Colonic mucosa (tissue), 4 donors: ENCODE data around the gene NOSTRIN. TPM values are rescaled to one million over a fixed set of nuclear protein-coding genes. Genes with fewer than 3 reads are reported as not detected.
"Not testable (repeated sequence)": the region's sequence is repeated elsewhere in the genome, so short reads cannot be mapped to it uniquely, and the experiment has no call there.

Source experiments
- DNase-seq: peaks from one replicate; pipeline ENCODE4 v3.0.0-alpha.2; 2020
- H3K27ac ChIP-seq: fragments of 200-600 bp; one replicate; pipeline ENCODE4 v1.8.0; 2021
- H3K27me3 ChIP-seq: fragments of 200-600 bp; one replicate; pipeline ENCODE4 v1.8.0; 2021
- H3K36me3 ChIP-seq: fragments of 200-600 bp; one replicate; pipeline ENCODE4 v1.8.0; 2021
- H3K4me1 ChIP-seq: fragments of 200-600 bp; one replicate; pipeline ENCODE4 v1.8.0; 2021; ENCODE audit warnings: mild to moderate bottlenecking
- H3K4me3 ChIP-seq: fragments of 200-600 bp; one replicate; pipeline ENCODE4 v1.8.0; 2021
- H3K9ac ChIP-seq, 2 donors: one replicate each; pipeline ENCODE4 v1.7.0; 2013; ENCODE audit warnings: control low read depth in 2 of 2, low read depth in 2 of 2, low read length in 2 of 2
- H3K9me3 ChIP-seq: fragments of 200-600 bp; one replicate; pipeline ENCODE4 v1.8.0; 2021
- CTCF ChIP-seq: fragments of 200-600 bp; IDR thresholded peaks from one replicate; pipeline ENCODE4 v1.8.0; 2022; ENCODE audit warnings: antibody characterized with exemption, mild to moderate bottlenecking
- intact Hi-C: fragments of 100-400 bp; cut with DNase I; formaldehyde crosslinking; loops from one replicate; pipeline ENCODE4 v1.14.1; 2022
- total RNA-seq, 2 donors: library from RNA; stranded (reverse); fragmentation: NEBNext Ultra II Directional in 1 of 2; extraction: Animal tissue kit (Norgen Biotek cat#: 25700) in 1 of 2; gene quantifications; one replicate each; pipeline ENCODE4 v1.2.1, GENCODE V29; 2021
- donor health status: healthy.
- donor health status: DM: no; HTN: no; CAD: no.
- donor health status: DM: no; HTN: no; CAD: no.

NOSTRIN gene
- total RNA-seq, 2 donors from 2014 or later, result 29.0 to 37.2 TPM

- intact Hi-C loops, result no loop called here
- Histone ChIP-seq H3K36me3 (no peaks in the 10 kb centered on the region), H3K9ac (no peak overlapping the region), H3K27ac (no peak overlapping the region), H3K4me1 (no peaks in the 10 kb centered on the region), H3K27me3 (no peaks in the 10 kb centered on the region), H3K9me3 (no peaks in the 10 kb centered on the region), H3K4me3 (no peak overlapping the region)
- no peak for DNase-seq
- no peak for TF ChIP-seq CTCF
Observed at GRCh38 chr2:168765401-168765800, 37.0 kb upstream of the NOSTRIN start.

GRCh38 chr2:168766600-168766999 is 35.8 kb upstream of the NOSTRIN start:
- Histone ChIP-seq H3K9ac (no peak overlapping the region), H3K27me3 (no peaks in the 10 kb centered on the region), H3K4me3 (no peak overlapping the region), H3K4me1 (no peaks in the 10 kb centered on the region), H3K36me3 (no peaks in the 10 kb centered on the region), H3K9me3 (no peaks in the 10 kb centered on the region), H3K27ac (no peak overlapping the region)
- intact Hi-C loops, result no loop called here
- no peak for DNase-seq
- TF ChIP-seq CTCF, result no peak

GRCh38 chr2:168767258-168767657 is 35.2 kb upstream of the NOSTRIN start:
- H3K36me3 ChIP-seq, result no peaks in the 10 kb centered on the region
- no peak for DNase-seq
- no peak for TF ChIP-seq CTCF
- H3K9me3 ChIP-seq, result no peaks in the 10 kb centered on the region
- H3K27ac ChIP-seq, result no peak overlapping the region
- H3K4me1 ChIP-seq, result no peaks in the 10 kb centered on the region
- intact Hi-C loops, result no loop called here
- no peak overlapping the region for H3K4me3 ChIP-seq
- no peaks in the 10 kb centered on the region for H3K27me3 ChIP-seq
- no peak overlapping the region for H3K9ac ChIP-seq

GRCh38 chr2:168768357-168768756 is 34.1 kb upstream of the NOSTRIN start:
- H3K27ac ChIP-seq, H3K27me3 ChIP-seq, DNase-seq, H3K4me3 ChIP-seq, H3K4me1 ChIP-seq, H3K9me3 ChIP-seq, intact Hi-C loops, H3K36me3 ChIP-seq, H3K9ac ChIP-seq: not testable (repeated sequence)

- DNase-seq, result no peak
- no peak overlapping the region for H3K27ac ChIP-seq
- no peak overlapping the region for H3K4me3 ChIP-seq
- TF ChIP-seq CTCF, result no peak
- no peaks in the 10 kb centered on the region for H3K36me3 ChIP-seq
- H3K9me3 ChIP-seq, result no peaks in the 10 kb centered on the region
- no peak overlapping the region for H3K9ac ChIP-seq
- no peaks in the 10 kb centered on the region for H3K4me1 ChIP-seq
- H3K27me3 ChIP-seq, result no peaks in the 10 kb centered on the region
- intact Hi-C loops, result loop anchor here (5.0 to 10.0 kb wide), 2 partner anchors 54 to 82 kb away; no protein-coding TSS in a partner anchor
Observed at GRCh38 chr2:168770796-168771195, 31.6 kb upstream of the NOSTRIN start.

- H3K36me3 ChIP-seq, result no peaks in the 10 kb centered on the region
- H3K27ac ChIP-seq, result no peak overlapping the region
- H3K27me3 ChIP-seq, result no peaks in the 10 kb centered on the region
- TF ChIP-seq CTCF, result no peak
- intact Hi-C loops, result loop anchor here (5.0 to 10.0 kb wide), 2 partner anchors 52 to 80 kb away; no protein-coding TSS in a partner anchor
- DNase-seq, result no peak
- H3K4me3 ChIP-seq, result no peak overlapping the region
- H3K9ac ChIP-seq, result no peak overlapping the region
- no peaks in the 10 kb centered on the region for H3K9me3 ChIP-seq
- H3K4me1 ChIP-seq, result no peaks in the 10 kb centered on the region
Observed at GRCh38 chr2:168772704-168773103, 29.7 kb upstream of the NOSTRIN start.
